ENCODE measurements around the gene RAE1.
A peak's percentile ranks its signal among the peaks of the same experiment; 100 is the strongest.

Gene RAE1

GRCh38 chr20:57389695-57390603, 38.9 kb downstream of the RAE1 start:
- DNase-seq = no peak

- peak; percentile 78 for DNase-seq
Measured at GRCh38 chr20:57390604-57391438, 39.8 kb downstream of the RAE1 start, which contains the start of gene RBM38. TSS of gene RBM38 (plus strand) at chr20:57391396. CDS start at chr20:57391582, 186 bp downstream.

GRCh38 chr20:57391439-57392301, 40.6 kb downstream of the RAE1 start:
- no peak for DNase-seq

- peak; percentile 8 for DNase-seq
Measured at GRCh38 chr20:57392512-57393271, 41.6 kb downstream of the RAE1 start.

- DNase-seq = no peak
Measured at GRCh38 chr20:57393321-57394120, 42.5 kb downstream of the RAE1 start.

- no peak for DNase-seq
Measured at GRCh38 chr20:57394121-57395082, 43.3 kb downstream of the RAE1 start.

- peak; percentile 95 for DNase-seq
Measured at GRCh38 chr20:57395111-57395966, 44.3 kb downstream of the RAE1 start.

GRCh38 chr20:57396212-57396983, 45.3 kb downstream of the RAE1 start:
- no peak for DNase-seq

- no peak for DNase-seq
Measured at GRCh38 chr20:57396984-57397692, 46.1 kb downstream of the RAE1 start.

- DNase-seq = no peak
Measured at GRCh38 chr20:57397693-57398108, 46.6 kb downstream of the RAE1 start.

- DNase-seq = no peak
Measured at GRCh38 chr20:57398231-57398821, 47.3 kb downstream of the RAE1 start.

- DNase-seq = peak; percentile 12
Measured at GRCh38 chr20:57398901-57399535, 48.0 kb downstream of the RAE1 start.

- no peak for DNase-seq
Measured at GRCh38 chr20:57399587-57400155, 48.6 kb downstream of the RAE1 start.

GRCh38 chr20:57400231-57400701, 49.2 kb downstream of the RAE1 start:
- DNase-seq = no peak

- DNase-seq = no peak
Measured at GRCh38 chr20:57400821-57401564, 49.9 kb downstream of the RAE1 start.

All from midbrain (tissue), 1 donor.